Neural cell (in vitro differentiated cells): ENCODE data around the gene ADCK2. TPM values are rescaled to one million over a fixed set of nuclear protein-coding genes. Genes with fewer than 3 reads are reported as not detected.

Experiments
- H2AFZ ChIP-seq: fragments of 200-600, 300-800 bp; sonication (generic), shearing (Covaris generic); 2 replicates; pipeline ENCODE4 v1.6.0; 2014; ENCODE audit warnings: low read depth, mild to moderate bottlenecking, antibody characterized with exemption, low read length, moderate library complexity
- H3F3A ChIP-seq: fragments of 200-600 bp; shearing (Covaris generic); 2 replicates; pipeline ENCODE4 v1.6.1; 2016; ENCODE audit warnings: mild to moderate bottlenecking, moderate library complexity, mixed read lengths, antibody characterized with exemption, low read length; ENCODE audit not compliant: insufficient read depth, poor library complexity, severe bottlenecking
- H3K27ac ChIP-seq: fragments of 200-600, 300-800 bp; sonication (generic), shearing (Covaris generic); 2 replicates; pipeline ENCODE4 v1.5.1; 2014; ENCODE audit warnings: mild to moderate bottlenecking, low read length, moderate library complexity
- H3K27me3 ChIP-seq: fragments of 300-800, 200-600 bp; sonication (generic), shearing (Covaris generic); 2 replicates; pipeline ENCODE4 v1.6.0; 2014; ENCODE audit warnings: mild to moderate bottlenecking, low read depth, low read length, moderate library complexity; ENCODE audit not compliant: insufficient read depth
- H3K36me3 ChIP-seq: fragments of 300-800, 200-600 bp; sonication (generic), shearing (Covaris generic); 2 replicates; pipeline ENCODE4 v1.5.1; 2014; ENCODE audit warnings: mild to moderate bottlenecking, antibody characterized with exemption, low read length, moderate library complexity; ENCODE audit not compliant: insufficient read depth
- H3K4me2 ChIP-seq: fragments of 300-800, 200-600 bp; sonication (generic), shearing (Covaris generic); 2 replicates; pipeline ENCODE4 v1.6.0; 2014; ENCODE audit warnings: mild to moderate bottlenecking, low read length
- H3K4me3 ChIP-seq: fragments of 300-800, 200-600 bp; sonication (generic), shearing (Covaris generic); 2 replicates; pipeline ENCODE4 v1.5.1; 2014; ENCODE audit warnings: mild to moderate bottlenecking, low read length, moderate library complexity
- H3K79me2 ChIP-seq: fragments of 200-600 bp; shearing (Covaris generic); replicated peaks from 2 replicates; pipeline ENCODE4 v1.6.0; 2014; ENCODE audit warnings: mild to moderate bottlenecking, low read length, moderate library complexity; ENCODE audit not compliant: insufficient read depth
- H3K9ac ChIP-seq: fragments of 300-800, 200-600 bp; sonication (generic), shearing (Covaris generic); 2 replicates; pipeline ENCODE4 v1.6.1; 2016; ENCODE audit warnings: mild to moderate bottlenecking, low read length, mixed read lengths
- H3K9me2 ChIP-seq: fragments of 200-600 bp; shearing (Covaris generic); 2 replicates; pipeline ENCODE4 v1.6.1; 2016; ENCODE audit warnings: mild to moderate bottlenecking, low read length, mixed read lengths; ENCODE audit not compliant: insufficient read depth
- H3K9me3 ChIP-seq: fragments of 200-600, 300-800 bp; sonication (generic), shearing (Covaris generic); 2 replicates; pipeline ENCODE4 v1.6.1; 2016; ENCODE audit warnings: mild to moderate bottlenecking, mixed run types, low read length, moderate library complexity, mixed read lengths
- H4K20me1 ChIP-seq: fragments of 200-600 bp; shearing (Covaris generic); 2 replicates; pipeline ENCODE4 v1.6.1; 2016; ENCODE audit warnings: mild to moderate bottlenecking, mixed run types; ENCODE audit not compliant: insufficient read depth
- CTCF ChIP-seq: fragments of 450-650 bp; IDR thresholded peaks from 2 replicates; pipeline ENCODE4 v1.5.1; 2014; ENCODE audit warnings: antibody characterized with exemption, mild to moderate bottlenecking, moderate library complexity; ENCODE audit not compliant: poor library complexity, severe bottlenecking
- EP300 ChIP-seq: fragments of 450-650 bp; conservative IDR thresholded peaks from 2 replicates; pipeline ENCODE4 v1.6.1; 2014; ENCODE audit warnings: antibody characterized with exemption, mild to moderate bottlenecking, moderate library complexity; ENCODE audit not compliant: poor library complexity, severe bottlenecking
- EZH2 ChIP-seq: fragments of 200-600, 300-800 bp; shearing (Covaris generic), sonication (generic); IDR thresholded peaks from 2 replicates; pipeline ENCODE4 v1.6.1; 2014; ENCODE audit warnings: antibody characterized with exemption, low read length, borderline replicate concordance, mild to moderate bottlenecking; ENCODE audit not compliant: insufficient read depth, poor library complexity, severe bottlenecking
- MXI1 ChIP-seq: fragments of 450-650 bp; conservative IDR thresholded peaks from 2 replicates; pipeline ENCODE4 v1.6.1; 2014; ENCODE audit warnings: antibody characterized with exemption, mild to moderate bottlenecking; ENCODE audit not compliant: poor library complexity, severe bottlenecking
- POLR2AphosphoS5 ChIP-seq: IDR thresholded peaks from 2 replicates; pipeline ENCODE4 v1.6.1; 2012
- RAD21 ChIP-seq: fragments of 450-650 bp; conservative IDR thresholded peaks from 2 replicates; pipeline ENCODE4 v1.6.1; 2014; ENCODE audit warnings: antibody characterized with exemption, mild to moderate bottlenecking, moderate library complexity
- REST ChIP-seq: IDR thresholded peaks from 2 replicates; pipeline ENCODE4 v1.6.1; 2012; ENCODE audit warnings: borderline replicate concordance
- SMC3 ChIP-seq: fragments of 450-650 bp; conservative IDR thresholded peaks from 2 replicates; pipeline ENCODE4 v1.6.1; 2014; ENCODE audit warnings: antibody characterized with exemption, mild to moderate bottlenecking, moderate library complexity; ENCODE audit not compliant: poor library complexity
- TAF1 ChIP-seq: IDR thresholded peaks from 2 replicates; pipeline ENCODE4 v1.6.1; 2012; ENCODE audit warnings: low read depth
- polyA plus RNA-seq: library from polyadenylated mRNA; depleted of rRNA; stranded (reverse); fragments of >200 nt; gene quantifications from 2 replicates; pipeline ENCODE4 v1.2.3, GENCODE V29; 2014

The ADCK2 gene
- polyA plus RNA-seq, 1 donor from 2014 or later, result 20.2 TPM

DNA sequence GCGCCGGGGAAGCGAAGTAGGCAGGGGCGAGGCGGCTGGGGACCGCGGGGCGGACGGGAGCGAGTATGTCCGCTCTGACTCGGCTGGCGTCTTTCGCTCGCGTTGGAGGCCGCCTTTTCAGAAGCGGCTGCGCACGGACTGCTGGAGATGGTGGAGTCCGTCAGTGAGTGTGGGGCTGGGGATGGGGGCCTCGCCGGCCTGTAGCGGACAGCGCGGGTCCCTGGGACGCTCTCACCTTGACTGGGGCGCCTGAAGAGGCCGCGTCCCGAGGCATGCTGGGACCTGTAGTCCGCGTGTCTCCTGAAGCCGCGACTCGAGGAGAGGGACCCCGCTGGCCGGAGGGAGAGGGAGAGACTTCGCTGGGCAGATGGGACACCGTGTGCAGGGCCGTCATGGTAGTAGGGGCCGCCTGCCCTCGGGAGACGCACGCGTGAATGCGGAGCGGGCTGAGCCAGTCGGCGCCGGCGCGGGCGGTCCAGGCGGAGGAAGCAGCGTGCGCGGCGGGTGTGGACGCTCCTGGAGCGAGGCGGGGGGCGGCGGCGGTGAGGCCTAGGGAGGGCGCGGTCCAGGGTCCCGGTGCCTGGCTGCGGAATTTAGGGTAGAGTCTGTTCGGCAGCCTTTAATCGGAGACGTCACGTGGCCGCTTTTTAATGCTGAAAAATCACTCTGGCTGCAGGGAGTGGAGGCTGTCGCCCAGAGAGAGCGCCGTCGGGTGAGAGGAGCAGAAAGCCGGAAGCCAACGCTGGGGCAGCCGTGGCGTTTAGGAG is 24.1 kb downstream of the ADCK2 start, which contains the start of gene NDUFB2:
Gene NDUFB2, plus strand, starts transcription at position 29 of the 767 bp plus-strand sequence. Its CDS starts 37 bp downstream, at position 66.
- H3K9me2 ChIP-seq, result no peaks in the 10 kb centered on the region
- TF ChIP-seq SMC3, result no peak
- TF ChIP-seq REST, result no peak
- no peak for TF ChIP-seq RAD21
- TF ChIP-seq CTCF, result peak; percentile 8
- TF ChIP-seq MXI1, result peak; percentile 97
- no peak for TF ChIP-seq EZH2
- TF ChIP-seq POLR2AphosphoS5, result peak; percentile 96
- TF ChIP-seq TAF1, result no peak
- peak; percentile 49 for TF ChIP-seq EP300
- H3K79me2 ChIP-seq, result peaks cover 22% of the 10 kb centered on the region
- H4K20me1 ChIP-seq, result no peaks in the 10 kb centered on the region
- no peaks in the 10 kb centered on the region for H3K27me3 ChIP-seq
- peak within 1 kb of the TSS; percentile 82 for H3K4me2 ChIP-seq
- H2AFZ ChIP-seq, result peak within 1 kb of the TSS; percentile 58
- H3K4me3 ChIP-seq, result peak within 1 kb of the TSS; percentile 89
- peak within 1 kb of the TSS; percentile 92 for H3K27ac ChIP-seq
- no peaks in the 10 kb centered on the region for H3F3A ChIP-seq
- no peaks in the 10 kb centered on the region for H3K9me3 ChIP-seq
- peak within 1 kb of the TSS; percentile 90 for H3K9ac ChIP-seq
- no peaks in the 10 kb centered on the region for H3K36me3 ChIP-seq

GRCh38 chr7:140697447-140698143 is 24.9 kb downstream of the ADCK2 start:
- Histone ChIP-seq H3K79me2 (peaks cover 22% of the 10 kb centered on the region), H3K9ac (peak overlapping the region; percentile 90), H3K27me3 (no peaks in the 10 kb centered on the region), H3K9me2 (no peaks in the 10 kb centered on the region), H3F3A (no peaks in the 10 kb centered on the region), H3K27ac (peak overlapping the region; percentile 92), H3K9me3 (no peaks in the 10 kb centered on the region), H3K36me3 (no peaks in the 10 kb centered on the region), H2AFZ (peak overlapping the region; percentile 58), H3K4me3 (peak overlapping the region; percentile 89), H3K4me2 (peak overlapping the region; percentile 2), H4K20me1 (no peaks in the 10 kb centered on the region)
- TF ChIP-seq CTCF (peak; percentile 1), EZH2 (no peak), REST (no peak), POLR2AphosphoS5 (no peak)
